HCT116 (cell line): ENCODE data around the gene ZNF485. TPM values are rescaled to one million over a fixed set of nuclear protein-coding genes. Genes with fewer than 3 reads are reported as not detected.
"Not testable (repeated sequence)": the region's sequence is repeated elsewhere in the genome, so short reads cannot be mapped to it uniquely, and the experiment has no call there.

Source experiments
- ATAC-seq: fragments of 200-7000 bp; cut with Tn5 transposase; 2 replicates; pipeline ENCODE4 v1.9.1; 2020; ENCODE audit warnings: mild to moderate bottlenecking, moderate library complexity
- BruUV-seq: library from RNA; stranded (reverse); fragments of 400-500 nt; replicated peaks from 2 replicates; lab custom pipeline; 2021; lab: Mats Ljungman, UMichigan
- CTCF ChIA-PET: fragments of 300-600 bp; sonication (Branson Sonifier 250); formaldehyde crosslinking; loops from one replicate; lab custom pipeline; 2021; ENCODE audit warnings: antibody characterized with exemption; lab: Charles Lee
- POLR2A ChIA-PET: fragments of 300-600, 350-600 bp; sonication (Branson Sonifier 250); formaldehyde crosslinking; loops from one replicate; lab custom pipeline; 2021; ENCODE audit warnings: antibody characterized with exemption; lab: Charles Lee
- RAD21 ChIA-PET, 2 experiments: fragments of 300-600 bp; sonication (Branson Sonifier 250); formaldehyde crosslinking; loops; one replicate each; lab custom pipeline; 2023; ENCODE audit warnings: low total read pairs in 2 of 2; ENCODE audit not compliant: uncharacterized antibody in 2 of 2, unreplicated experiment in 2 of 2, low non-redundant PET in 1 of 2; lab: Charles Lee
- DNase-seq: peaks from one replicate; pipeline ENCODE4 v3.0.0-alpha.2; 2010; ENCODE audit warnings: low read depth, low spot score
- H2AFZ ChIP-seq: fragments of 200-600 bp; shearing (Covaris generic), sonication (generic); 2 replicates; pipeline ENCODE4 v1.6.1; 2017; ENCODE audit warnings: low read depth, mixed run types, mixed read lengths, antibody characterized with exemption, low read length; ENCODE audit not compliant: poor library complexity, severe bottlenecking
- H3K27ac ChIP-seq: 2 replicates; pipeline ENCODE4 v1.5.1; 2012; ENCODE audit warnings: low read depth, low read length
- H3K27me3 ChIP-seq: fragments of 200-600 bp; sonication (generic); 2 replicates; pipeline ENCODE4 v1.6.1; 2016; ENCODE audit warnings: mixed run types, low read length, mixed read lengths; ENCODE audit not compliant: insufficient read depth
- H3K36me3 ChIP-seq, 2 experiments: fragments of 200-500 bp in 1 of 2; fragments of 200-600 bp in 1 of 2; sonication (Bioruptor generic) in 1 of 2; sonication (generic) in 1 of 2; 2 replicates each; pipeline versions ENCODE4 v1.5.1 to v1.6.1; 2014 to 2016; ENCODE audit warnings: low read length in 2 of 2, inconsistent platforms in 1 of 2, mixed read lengths in 1 of 2, mixed run types in 1 of 2; ENCODE audit not compliant: insufficient read depth in 2 of 2, control insufficient read depth in 1 of 2
- H3K4me1 ChIP-seq, 2 experiments: fragments of 200-600 bp in 1 of 2; sonication (generic) in 1 of 2; 2 replicates each; pipeline versions ENCODE4 v1.5.1 to v1.6.1; 2012 to 2017; ENCODE audit warnings: low read length in 2 of 2, inconsistent platforms in 1 of 2, mild to moderate bottlenecking in 1 of 2, mixed read lengths in 1 of 2, mixed run types in 1 of 2, moderate library complexity in 1 of 2; ENCODE audit not compliant: insufficient read depth in 2 of 2, control insufficient read depth in 1 of 2
- H3K4me2 ChIP-seq: fragments of 200-600 bp; sonication (generic); 2 replicates; pipeline ENCODE4 v1.6.1; 2017; ENCODE audit warnings: mixed run types, low read length, mixed read lengths
- H3K4me3 ChIP-seq, 2 experiments: fragments of 200-600 bp in 1 of 2; sonication (generic) in 1 of 2; replicated peaks in 1 of 2; 2 replicates each; pipeline ENCODE4 v1.5.1; 2011 to 2016; ENCODE audit warnings: low read length in 2 of 2, control low read depth in 1 of 2, low read depth in 1 of 2, mild to moderate bottlenecking in 1 of 2, mixed read lengths in 1 of 2, mixed run types in 1 of 2
- H3K79me2 ChIP-seq: fragments of 200-600 bp; sonication (generic); 2 replicates; pipeline ENCODE4 v1.6.1; 2017; ENCODE audit warnings: mild to moderate bottlenecking, mixed run types, low read length, moderate library complexity, mixed read lengths; ENCODE audit not compliant: insufficient read depth
- H3K9ac ChIP-seq: fragments of 200-600 bp; sonication (generic); 2 replicates; pipeline ENCODE4 v1.6.1; 2016; ENCODE audit warnings: low read length, mixed read lengths
- H3K9me2 ChIP-seq: fragments of 200-600 bp; sonication (generic), shearing (Covaris generic); 2 replicates; pipeline ENCODE4 v1.6.1; 2017; ENCODE audit warnings: mixed run types, mild to moderate bottlenecking, moderate library complexity; ENCODE audit not compliant: insufficient read depth
- H3K9me3 ChIP-seq, 2 experiments: fragments of 200-500 bp in 1 of 2; fragments of 200-600 bp in 1 of 2; sonication (Bioruptor generic) in 1 of 2; sonication (generic) in 1 of 2; 2 replicates each; pipeline ENCODE4 v1.6.1; 2014 to 2017; ENCODE audit warnings: low read length in 2 of 2, mixed read lengths in 2 of 2, inconsistent platforms in 1 of 2, low read depth in 1 of 2, mild to moderate bottlenecking in 1 of 2, mixed run types in 1 of 2, moderate library complexity in 1 of 2; ENCODE audit not compliant: control insufficient read depth in 1 of 2, insufficient read depth in 1 of 2
- H4K20me1 ChIP-seq: fragments of 200-600 bp; sonication (generic), shearing (Covaris generic); 2 replicates; pipeline ENCODE4 v1.6.1; 2017; ENCODE audit warnings: mixed run types, mild to moderate bottlenecking, moderate library complexity; ENCODE audit not compliant: insufficient read depth
- ATF3 ChIP-seq: IDR thresholded peaks from 2 replicates; pipeline ENCODE4 v1.6.1; 2012
- POLR2A ChIP-seq: IDR thresholded peaks from 2 replicates; pipeline ENCODE4 v1.7.0; 2011; ENCODE audit warnings: borderline replicate concordance; ENCODE audit not compliant: insufficient read depth, insufficient read length; ENCODE audit errors: extremely low read depth
- REST ChIP-seq: IDR thresholded peaks from 2 replicates; pipeline ENCODE4 v1.6.1; 2012; ENCODE audit warnings: low read depth
- SRF ChIP-seq: IDR thresholded peaks from 2 replicates; pipeline ENCODE4 v1.6.1; 2012; ENCODE audit warnings: low read depth
- ZNF274 ChIP-seq: fragments of 200-500 bp; sonication (Bioruptor generic); IDR thresholded peaks from 2 replicates; pipeline ENCODE4 v1.6.1; 2014; ENCODE audit warnings: mild to moderate bottlenecking, low read depth, low read length, inconsistent platforms
- intact Hi-C: fragments of 100-400 bp; cut with micrococcal nuclease; formaldehyde crosslinking; loops from 2 replicates; pipeline ENCODE4 v1.10.0; 2022
- total RNA-seq: library from RNA; stranded (reverse); gene quantifications from one replicate; pipeline ENCODE4 v1.2.1, GENCODE V29; 2021; ENCODE audit not compliant: unreplicated experiment

Gene ZNF485
- total RNA-seq, 1 experiment from 2014 or later, result 5.8 TPM

GRCh38 chr10:43628956-43629355, 22.7 kb downstream of the ZNF485 start (continued):
- TF ChIP-seq REST (no peak), SRF (no peak), ZNF274 (no peak), ATF3 (no peak), POLR2A (no peak)
- TF ChIP-seq, all 23 proteins: peak for 0

GRCh38 chr10:43635816-43636215, 29.6 kb downstream of the ZNF485 start:
- POLR2A ChIA-PET, CTCF ChIA-PET, H3K4me2 ChIP-seq, H3K79me2 ChIP-seq, H3K27ac ChIP-seq, ATAC-seq, DNase-seq, H3K27me3 ChIP-seq, H4K20me1 ChIP-seq, BruUV-seq, H3K4me3 ChIP-seq, H3K4me1 ChIP-seq, H3K36me3 ChIP-seq, H3K9me2 ChIP-seq, H3K9me3 ChIP-seq, RAD21 ChIA-PET, H3K9ac ChIP-seq, intact Hi-C loops, H2AFZ ChIP-seq: not testable (repeated sequence)
